Right renal cortex interstitium (tissue), 3 donors: ENCODE data around the gene ASIP. TPM values are rescaled to one million over a fixed set of nuclear protein-coding genes. Genes with fewer than 3 reads are reported as not detected.
"Not testable (repeated sequence)": the region's sequence is repeated elsewhere in the genome, so short reads cannot be mapped to it uniquely, and the experiment has no call there.

Experiments used
- DNase-seq, 3 donors: peaks; one replicate each; pipeline ENCODE4 v3.0.0-alpha.2; 2013; ENCODE audit warnings: low read depth in 3 of 3, low spot score in 2 of 3
- polyA plus RNA-seq, 3 donors: library from polyadenylated mRNA; unstranded; fragments of 120-200 nt; gene quantifications; one replicate each; pipeline ENCODE4 v1.2.1, GENCODE V29; 2013; ENCODE audit not compliant: insufficient read length in 3 of 3

Gene ASIP
- polyA plus RNA-seq, 3 donors = 0.23 to 0.28 (median 0.28) TPM

DNA sequence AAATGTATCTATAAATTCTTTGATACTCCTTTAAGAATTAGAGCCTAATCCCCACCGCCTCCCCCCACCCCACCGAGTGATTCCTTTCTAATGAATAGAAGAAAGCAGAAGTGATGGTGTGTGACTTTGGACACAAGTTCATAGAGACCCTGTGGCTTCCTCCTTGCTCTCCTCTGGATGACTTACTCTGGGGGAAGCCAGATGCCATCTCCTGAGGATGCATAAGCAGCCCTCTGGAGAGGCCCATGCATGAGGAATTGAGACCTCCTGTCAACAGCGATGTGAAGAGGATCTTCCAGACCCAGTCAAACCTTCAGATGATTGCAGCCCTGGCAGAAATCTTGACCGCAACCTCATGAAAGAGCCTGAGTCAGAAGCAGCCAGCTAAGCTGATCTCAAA is 40.8 kb downstream of the ASIP start:
- no peak for DNase-seq

DNA sequence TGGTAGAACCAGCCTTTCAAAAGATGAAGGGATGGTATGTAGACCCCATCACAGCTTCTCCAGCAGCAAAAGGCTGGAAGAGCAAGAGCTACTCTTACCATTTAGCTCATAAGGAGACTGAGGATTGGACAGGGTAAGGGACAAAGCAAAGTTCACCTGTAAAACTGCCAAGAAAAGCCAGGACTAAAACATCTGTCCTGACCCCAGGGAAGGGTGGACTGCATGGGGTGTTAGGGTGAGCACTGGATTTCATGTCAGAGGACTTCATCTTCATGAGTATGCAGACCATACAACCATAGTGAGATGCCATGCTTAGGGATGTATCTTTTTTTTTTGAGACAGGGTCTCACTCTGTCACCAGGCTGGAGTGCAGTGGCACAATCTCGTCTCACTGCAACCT is 42.6 kb downstream of the ASIP start:
- no peak for DNase-seq

DNA sequence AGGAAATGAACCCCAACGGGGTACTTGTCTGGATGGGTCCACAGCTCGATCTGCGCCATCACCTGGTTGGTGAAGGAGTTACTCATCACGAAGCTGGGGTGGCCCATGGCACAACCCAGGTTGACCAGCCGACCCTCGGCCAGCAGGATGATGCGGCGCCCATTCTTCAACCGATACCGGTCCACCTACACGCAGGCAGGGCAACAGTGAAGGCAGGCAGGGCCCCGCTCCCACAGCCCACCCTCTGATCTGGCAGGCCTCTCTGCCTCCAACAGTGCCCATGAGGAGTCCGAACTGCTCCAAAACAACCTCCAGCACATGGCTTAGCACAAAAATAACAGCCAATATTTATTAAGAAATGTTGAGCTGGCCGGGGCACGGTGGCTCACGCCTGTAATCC is 44.2 kb downstream of the ASIP start:
- no peak for DNase-seq

DNA sequence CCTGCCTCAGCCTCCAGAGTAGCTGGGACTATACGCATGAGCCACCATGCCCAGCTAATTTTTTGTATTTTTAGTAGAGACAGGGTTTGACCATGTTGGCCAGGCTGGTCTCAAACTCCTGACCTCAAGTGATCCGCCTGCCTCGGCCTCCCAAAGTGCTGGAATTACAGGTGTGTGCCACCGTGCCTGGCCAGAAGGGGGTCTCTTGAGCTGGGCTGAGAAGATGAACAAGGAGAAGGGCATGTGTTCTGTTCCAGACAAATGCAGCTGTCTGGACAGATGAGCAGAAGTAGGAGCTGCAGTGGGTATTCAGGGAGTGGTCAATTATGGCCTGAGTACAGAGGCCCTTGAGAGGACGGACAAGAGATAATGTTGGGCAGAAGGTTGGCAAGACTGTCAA is 46.3 kb downstream of the ASIP start:
- not testable (repeated sequence) for DNase-seq

DNA sequence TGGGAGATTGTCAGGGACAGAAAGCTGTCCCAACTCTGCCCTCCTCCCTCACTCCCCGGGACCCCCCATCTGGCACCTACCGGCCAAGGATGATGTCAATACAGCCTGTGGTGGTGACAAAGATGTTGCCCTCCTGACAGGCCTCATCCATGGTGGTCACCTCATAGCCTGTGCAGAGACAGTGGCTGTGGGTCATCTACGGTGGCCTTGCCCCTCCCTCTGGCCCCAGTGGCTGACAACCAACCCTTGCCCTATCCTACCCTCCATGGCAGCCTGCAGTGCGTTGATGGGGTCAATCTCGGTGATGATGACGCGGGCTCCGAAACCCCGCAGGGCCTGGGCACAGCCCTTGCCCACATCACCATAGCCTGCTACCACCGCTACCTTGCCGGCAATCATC is 49.2 kb downstream of the ASIP start:
- no peak for DNase-seq

DNA sequence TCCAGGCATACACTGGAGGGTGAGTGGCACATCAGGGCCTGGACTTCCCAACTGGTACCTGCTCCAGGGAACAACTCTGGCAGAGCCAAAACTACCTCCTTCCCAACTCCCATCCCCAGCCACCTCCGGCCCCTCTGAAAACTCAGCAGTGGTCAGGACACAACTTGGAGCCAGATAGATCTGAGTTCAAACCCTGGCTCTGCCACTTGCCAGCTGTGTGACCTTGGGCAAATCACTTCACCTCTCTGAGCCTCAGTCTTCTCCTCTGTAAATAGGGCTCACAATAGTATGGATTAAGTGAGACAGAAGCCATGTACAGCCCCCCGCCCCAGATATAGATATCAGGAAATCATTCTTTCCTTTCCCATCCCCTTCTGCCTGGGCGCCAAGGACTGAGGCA is 51.3 kb downstream of the ASIP start:
- no peak for DNase-seq

DNA sequence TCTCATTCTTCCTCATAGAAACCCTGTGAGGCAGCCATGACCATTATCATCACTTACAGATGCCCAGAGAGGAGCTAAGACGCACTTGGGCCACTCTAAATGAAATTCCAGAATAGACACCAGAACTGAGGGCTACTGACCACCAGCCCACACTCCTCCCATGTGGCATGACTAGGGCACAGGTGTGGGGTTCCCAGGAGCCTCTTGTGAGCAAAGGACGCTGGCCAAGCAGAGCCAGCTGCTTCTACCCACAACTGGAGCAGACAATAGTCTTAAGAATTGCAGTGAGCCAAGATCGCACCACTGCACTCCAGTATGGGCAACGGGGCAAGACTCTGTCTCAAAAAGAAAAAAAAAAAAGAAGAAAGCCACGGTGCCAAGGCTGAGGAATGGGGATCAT is 51.9 kb downstream of the ASIP start:
- DNase-seq = no peak

DNA sequence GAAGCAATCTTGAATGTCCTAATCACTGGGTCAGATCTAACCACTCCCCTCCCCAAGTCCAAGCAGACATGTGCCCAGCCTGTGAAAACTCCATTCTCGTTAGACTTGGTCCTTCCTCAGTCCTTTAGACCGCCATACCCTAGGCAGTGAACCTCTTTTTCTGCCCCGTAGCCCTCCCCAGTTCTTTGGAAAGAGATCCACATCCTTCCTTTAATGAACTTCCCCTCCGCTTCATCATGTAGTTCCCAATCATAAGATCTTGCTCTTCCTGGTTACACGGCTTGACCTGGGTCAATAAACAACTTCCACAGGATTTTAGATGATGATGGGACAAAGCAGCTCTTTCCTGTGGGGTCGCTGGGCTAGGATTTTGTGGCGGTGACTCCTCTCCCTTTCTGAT is 52.4 kb downstream of the ASIP start:
- DNase-seq = no peak

DNA sequence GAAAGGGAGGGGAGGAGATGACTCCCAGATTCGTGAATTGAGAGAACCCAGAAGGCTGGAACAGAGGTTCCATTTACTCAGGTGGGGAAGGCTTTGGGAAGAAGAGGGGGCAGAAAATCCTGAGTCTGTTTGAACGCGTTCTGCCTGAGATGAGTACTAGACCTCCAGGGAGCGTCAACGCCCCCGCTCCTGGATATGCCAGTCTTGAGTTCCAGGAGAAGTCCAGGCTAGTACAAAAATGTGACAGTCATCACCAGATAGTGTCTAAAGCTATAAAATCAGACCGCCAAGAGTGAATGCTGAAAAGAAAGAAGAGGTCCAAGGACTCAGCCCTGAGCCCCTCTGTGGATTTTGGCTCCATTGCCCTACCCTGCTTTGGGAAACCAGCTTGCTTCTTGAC is 53.3 kb downstream of the ASIP start:
- DNase-seq = no peak

DNA sequence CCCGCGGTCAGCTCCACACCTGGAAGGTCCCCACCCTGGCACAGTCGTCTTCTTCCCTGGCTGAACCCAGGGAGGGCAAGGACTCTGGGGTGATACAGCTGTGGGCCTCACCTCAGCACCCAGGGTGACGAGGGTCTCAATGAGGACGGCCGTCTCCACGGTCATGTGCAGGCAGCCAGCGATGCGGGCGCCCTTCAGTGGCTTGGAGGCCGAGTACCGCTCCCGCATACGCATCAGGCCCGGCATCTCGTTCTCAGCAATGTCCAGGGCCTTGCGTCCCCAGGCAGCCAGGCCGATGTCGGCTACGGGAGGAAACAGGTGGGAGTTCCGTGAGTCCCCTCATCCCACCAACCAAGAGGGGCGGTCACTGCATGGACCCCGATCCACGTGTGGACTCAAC is 54.1 kb downstream of the ASIP start:
- DNase-seq = no peak

DNA sequence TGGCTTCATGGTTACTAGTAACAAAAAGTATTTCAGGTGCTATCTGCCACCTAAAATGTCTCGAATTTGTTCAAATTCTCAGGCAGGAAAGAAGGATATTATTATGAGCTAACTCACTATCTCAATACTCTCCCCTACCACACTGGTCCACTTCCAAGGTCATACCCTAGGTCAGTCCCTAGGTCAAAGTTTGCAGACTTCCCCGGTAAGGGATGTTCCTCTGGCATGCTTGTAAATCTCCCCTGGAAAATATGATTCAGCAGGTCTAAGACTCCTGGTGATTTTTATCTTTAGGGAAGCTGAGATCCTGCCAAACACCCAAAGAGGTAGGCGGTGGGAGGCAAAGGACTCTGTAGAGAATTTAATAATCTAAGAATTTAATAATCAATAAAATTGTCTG is 55.2 kb downstream of the ASIP start:
- DNase-seq = no peak

DNA sequence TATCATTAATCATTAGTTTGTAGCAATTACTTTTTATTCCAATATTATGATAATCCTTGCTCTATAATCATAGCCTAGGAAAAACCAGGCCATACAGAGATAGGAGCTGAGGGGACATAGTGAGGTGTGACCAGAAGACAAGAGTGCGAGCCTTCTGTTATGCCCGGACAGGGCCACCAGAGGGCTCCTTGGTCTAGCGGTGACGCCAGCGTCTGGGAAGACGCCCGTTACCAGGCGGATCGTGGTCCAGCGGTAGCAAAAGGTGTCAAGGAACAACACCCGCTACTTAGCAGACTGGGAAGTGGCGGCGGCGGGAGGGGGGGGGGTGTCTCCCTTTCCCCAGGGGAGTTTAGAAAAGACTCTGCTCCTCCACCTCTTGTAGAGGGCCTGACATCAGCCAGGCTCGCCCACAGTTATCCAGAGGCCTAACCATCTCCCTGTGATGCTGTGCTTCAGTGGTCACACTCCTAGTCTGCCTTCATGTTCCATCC is 57.1 kb downstream of the ASIP start:
- not testable (repeated sequence) for DNase-seq

DNA sequence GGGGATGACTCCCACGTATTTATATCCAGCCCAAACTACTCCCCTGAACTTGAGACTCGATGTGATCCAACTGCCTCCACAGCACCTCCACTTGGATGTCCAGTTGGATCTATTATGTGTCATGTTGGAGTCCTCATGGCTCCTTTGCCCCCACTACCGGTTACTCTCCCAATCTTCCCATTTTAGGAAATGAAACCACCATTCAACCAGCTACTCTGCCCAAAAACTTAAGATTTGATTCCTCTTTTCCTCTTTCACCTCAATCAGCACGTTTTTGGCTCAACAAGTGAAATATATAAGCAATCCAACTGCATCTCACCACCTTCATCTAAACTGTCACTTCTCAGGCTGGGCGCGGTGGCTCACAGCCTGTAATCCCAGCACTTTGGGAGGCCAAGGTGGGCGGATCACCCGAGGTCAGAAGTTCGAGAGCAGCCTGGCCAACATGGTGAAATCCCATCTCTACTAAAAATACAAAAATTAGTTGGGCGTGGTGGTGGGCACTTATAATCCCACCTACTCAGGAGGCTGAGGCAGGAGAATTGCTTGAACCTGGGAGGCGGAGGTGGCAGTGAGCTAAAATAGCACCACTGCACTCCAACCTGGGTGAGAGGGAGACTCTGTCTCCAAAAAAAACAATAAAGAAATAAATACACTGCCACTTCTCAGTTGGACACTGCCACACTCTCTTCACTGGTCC is 58.5 kb downstream of the ASIP start:
- no peak for DNase-seq

DNA sequence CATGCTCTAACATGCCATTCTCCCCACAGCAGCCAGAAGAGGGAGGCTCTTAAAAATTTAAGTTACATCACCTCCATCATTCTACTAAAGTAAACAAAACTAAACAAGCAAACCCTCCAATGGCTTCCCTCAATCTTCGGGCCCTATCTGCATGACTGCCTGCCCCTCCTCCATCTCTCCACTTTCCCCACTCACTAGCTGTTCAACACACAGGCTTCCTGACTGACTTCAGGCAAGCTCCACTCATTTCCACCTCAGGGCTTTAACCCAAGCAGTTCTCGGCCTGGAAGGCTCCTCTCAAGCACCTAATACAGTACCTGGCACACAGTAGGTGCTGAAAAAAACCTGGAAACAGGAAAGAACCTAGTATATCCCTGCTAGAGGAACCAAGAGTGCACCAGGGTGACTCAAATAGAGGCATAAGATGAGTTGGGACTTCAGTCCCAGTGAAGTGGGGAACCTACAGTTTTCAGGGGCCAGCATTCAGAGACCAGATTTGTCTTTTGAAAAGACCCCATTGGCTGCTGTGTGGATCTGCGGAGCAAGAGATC is 59.1 kb downstream of the ASIP start:
- DNase-seq = no peak

DNA sequence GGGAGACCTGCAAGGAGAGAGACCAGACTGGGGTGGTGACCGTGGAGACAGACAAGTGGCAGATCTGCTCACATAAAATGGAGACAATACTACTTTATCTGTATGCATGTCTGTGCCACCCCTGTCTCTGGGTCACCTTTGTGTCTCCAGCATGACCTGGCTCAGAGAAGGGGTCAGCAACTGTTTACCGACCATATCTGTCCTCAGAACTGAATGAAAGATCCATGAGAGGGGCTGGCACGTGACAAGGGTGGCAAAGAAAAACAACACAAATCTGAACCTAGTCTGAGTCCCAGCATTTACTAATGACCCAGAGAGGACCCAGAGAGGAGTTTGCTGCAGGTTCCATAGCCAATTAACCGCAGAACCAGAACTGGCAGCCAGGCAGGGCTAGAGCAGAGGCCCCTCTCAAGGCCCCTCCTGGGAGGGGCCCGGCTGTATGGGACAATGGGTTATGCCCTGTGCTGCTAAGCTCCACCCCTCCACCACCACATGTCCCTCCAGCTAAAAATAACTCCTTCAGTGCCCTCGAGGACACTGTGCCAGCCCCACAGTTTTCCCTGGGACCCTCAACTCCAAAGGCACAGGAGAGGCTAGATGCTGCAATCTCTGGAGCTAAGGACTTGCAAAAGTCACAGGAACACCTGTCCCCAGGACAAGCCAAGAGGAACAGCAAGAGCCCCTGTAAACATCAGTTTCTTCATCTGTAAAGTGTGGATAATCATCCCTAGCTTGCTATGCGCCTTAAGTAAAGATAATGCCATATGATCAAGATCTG is 59.8 kb downstream of the ASIP start:
- DNase-seq = no peak

DNA sequence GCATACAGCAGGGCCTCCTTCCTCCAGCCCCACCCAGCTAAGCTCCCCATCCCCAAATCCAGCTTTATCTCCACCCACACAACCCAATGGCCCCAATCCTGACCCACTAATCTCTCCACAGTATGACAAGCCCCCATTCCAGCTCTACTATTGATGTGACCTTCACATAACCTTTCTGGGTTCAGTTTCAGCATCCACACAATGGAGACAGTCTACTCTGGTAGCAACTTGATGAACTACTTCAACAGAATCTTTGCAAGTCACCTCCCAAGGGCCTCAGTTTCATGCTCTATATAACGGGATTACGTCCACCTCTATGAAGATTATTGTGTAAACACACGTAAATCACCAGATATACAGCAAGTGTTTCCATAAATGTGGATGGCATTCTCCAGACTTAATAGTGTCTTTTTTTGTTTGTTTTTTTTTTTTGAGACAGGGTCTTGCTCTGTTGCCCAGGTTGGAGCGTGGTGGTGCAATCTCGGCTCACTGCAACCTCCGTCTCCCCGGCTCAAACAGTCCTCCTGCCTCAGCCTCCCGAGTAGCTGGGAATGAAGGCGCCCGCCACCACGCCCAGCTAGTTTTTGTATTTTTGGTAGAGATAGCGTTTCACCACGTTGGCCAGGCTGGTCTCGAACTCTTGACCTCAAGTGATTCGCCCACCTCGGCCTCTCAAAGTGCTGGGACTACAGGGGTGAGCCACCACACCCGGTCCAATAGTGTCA is 60.5 kb downstream of the ASIP start:
- DNase-seq = no peak

DNA sequence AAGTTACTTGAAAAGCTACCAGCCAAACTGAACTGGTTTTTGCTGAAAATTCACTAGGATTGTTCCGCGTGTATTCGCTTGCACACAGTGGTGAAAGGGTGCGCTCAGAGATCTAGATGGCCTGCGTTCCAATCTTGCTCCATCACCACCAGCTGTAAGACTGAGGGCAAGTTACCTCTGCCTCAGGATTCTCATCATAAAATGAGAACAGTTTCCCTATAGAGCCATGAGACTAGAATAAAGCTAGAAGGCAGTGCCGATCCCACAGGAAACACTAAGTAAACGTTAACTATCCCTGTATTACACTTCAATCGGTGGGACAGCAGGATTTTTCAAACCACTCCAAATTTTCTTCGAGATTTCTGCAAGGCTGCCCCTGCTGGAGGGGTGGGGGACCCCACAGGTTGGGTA is 61.1 kb downstream of the ASIP start:
- DNase-seq = peak in 1 of 3 donors; percentile 20

DNA sequence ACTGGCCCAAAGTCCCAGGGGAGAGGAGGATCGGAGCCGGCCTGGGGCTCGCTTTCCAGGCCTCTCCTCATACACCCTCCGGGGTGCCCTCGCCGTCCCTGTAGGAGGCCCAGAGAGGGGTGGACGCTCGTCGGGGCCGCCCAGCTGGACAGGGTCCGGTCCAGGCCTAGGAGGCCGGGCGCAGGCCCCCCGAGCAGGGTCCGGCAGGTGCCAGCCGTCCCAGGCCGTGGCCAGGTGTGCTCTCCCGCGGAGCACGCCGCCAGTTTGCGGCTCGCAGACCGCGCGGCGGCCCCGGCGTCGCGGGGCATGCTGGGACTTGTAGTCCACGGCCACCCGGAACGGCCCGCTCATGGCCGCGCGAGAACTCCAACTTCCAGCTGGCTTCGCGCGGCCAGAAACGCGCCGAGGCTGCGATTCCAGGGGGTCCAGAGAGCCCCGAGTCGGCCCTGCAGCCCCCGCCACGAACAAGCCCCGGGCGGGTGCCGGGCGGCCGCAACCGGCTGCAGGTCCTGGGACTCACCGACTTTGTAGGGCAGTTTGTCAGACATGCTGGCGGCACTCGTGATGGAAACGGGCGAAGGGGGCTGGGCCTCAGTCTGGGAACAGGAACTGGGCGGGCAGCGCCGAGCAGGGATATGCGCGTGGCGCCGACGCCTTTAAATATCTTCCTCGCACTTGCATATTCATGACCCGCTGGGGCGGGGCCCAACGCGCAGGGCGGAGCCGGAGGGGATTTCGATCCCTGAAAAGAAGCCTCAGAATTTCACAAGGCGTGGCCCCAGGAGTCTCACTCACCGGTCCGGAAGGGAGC is 61.7 kb downstream of the ASIP start, which contains the start of gene AHCY:
AHCY (minus strand) TSS at position 633 of the 811 bp plus-strand sequence; CDS start at position 548, 85 bp downstream.
- peak; percentile 88 to 90 (median 90) for DNase-seq

DNA sequence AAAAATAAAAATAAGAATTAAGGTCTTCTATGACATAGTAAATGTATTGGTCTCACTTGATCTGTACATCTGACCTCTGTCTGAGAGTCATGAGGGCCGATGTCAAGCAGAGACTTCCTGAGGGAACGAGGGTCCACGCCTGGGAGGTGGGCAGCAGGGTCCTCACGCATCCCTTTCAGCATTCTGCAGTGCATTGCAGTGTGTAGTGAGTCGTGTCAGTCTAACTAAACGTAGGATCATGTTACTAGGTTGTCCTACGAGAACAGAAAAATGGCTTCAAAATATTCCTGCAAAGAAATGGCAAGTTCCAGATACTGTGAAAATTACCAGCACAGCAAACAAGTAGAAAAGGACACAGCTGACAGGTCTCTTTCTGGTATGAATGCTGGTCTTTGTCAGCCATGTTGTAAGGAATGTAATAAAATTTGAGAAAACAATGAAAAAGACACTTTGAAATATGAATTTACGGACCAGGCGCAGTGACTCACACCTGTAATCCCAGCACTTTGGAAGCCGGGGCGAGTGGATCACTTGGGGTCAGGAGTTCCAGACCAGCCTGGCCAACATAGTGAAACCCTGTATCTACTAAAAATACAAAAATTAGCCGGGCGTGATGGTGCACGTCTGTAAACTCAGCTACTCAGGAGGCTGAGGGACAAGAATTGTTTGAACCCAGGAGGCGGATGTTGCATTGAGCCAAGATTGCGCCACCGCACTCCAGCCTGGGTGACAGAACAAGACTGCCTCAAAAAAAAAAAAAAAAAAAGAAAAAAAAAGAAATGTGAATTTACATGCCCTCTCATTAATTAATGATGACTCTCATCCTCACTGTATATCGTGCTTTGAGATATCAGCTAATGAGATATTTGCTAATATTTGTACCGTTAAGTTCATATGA is 64.4 kb downstream of the ASIP start:
- DNase-seq = no peak
